HepG2 (cell line): ENCODE data around the gene TOM1L2. TPM values are rescaled to one million over a fixed set of nuclear protein-coding genes. Genes with fewer than 3 reads are reported as not detected.

ENCODE experiments used
- AKAP8 ChIP-seq: sonication (generic); formaldehyde crosslinking; IDR thresholded peaks from 2 replicates; pipeline ENCODE4 v1.5.1; 2020; ENCODE audit warnings: mild to moderate bottlenecking, missing genetic modification reagents
- ASH2L ChIP-seq: fragments of 300-600, 200-600 bp; sonication (generic); IDR thresholded peaks from 2 replicates; pipeline ENCODE4 v1.7.0; 2017; ENCODE audit warnings: low read depth, mild to moderate bottlenecking, moderate library complexity, mixed read lengths, low read length; ENCODE audit not compliant: insufficient read length
- BRD4 ChIP-seq: sonication (generic); formaldehyde crosslinking; IDR thresholded peaks from 2 replicates; pipeline ENCODE4 v1.4.0; 2020; ENCODE audit warnings: missing genetic modification reagents
- DNMT1 ChIP-seq: sonication (generic); formaldehyde crosslinking; IDR thresholded peaks from 2 replicates; pipeline ENCODE4 v1.5.1; 2020; ENCODE audit warnings: mild to moderate bottlenecking, missing genetic modification reagents
- MAF1 ChIP-seq: sonication (generic); formaldehyde crosslinking; IDR thresholded peaks from 2 replicates; pipeline ENCODE4 v1.5.0; 2020; ENCODE audit warnings: missing genetic modification reagents, borderline replicate concordance
- NR1H2 ChIP-seq: sonication (generic); formaldehyde crosslinking; IDR thresholded peaks from 2 replicates; pipeline ENCODE4 v1.8.1; 2022; ENCODE audit warnings: low read depth, missing genetic modification reagents, borderline replicate concordance
- NR2C2 ChIP-seq: sonication (generic); formaldehyde crosslinking; IDR thresholded peaks from 2 replicates; pipeline ENCODE4 v1.4.0; 2020; ENCODE audit warnings: missing genetic modification reagents, mild to moderate bottlenecking, moderate library complexity, borderline replicate concordance
- NR2F2 ChIP-seq: IDR thresholded peaks from 2 replicates; pipeline ENCODE4 v1.6.1; 2012; ENCODE audit warnings: low read depth, inconsistent platforms, borderline replicate concordance
- ONECUT2 ChIP-seq: sonication (generic); formaldehyde crosslinking; IDR thresholded peaks from 2 replicates; pipeline ENCODE4 v1.4.0; 2020; ENCODE audit warnings: missing genetic modification reagents
- REPIN1 ChIP-seq: sonication (generic); formaldehyde crosslinking; IDR thresholded peaks from 2 replicates; pipeline ENCODE4 v1.8.0; 2022; ENCODE audit warnings: missing genetic modification reagents, low read depth, mild to moderate bottlenecking, borderline replicate concordance
- SALL2 ChIP-seq: sonication (generic); formaldehyde crosslinking; IDR thresholded peaks from 2 replicates; pipeline ENCODE4 v1.8.1; 2023; ENCODE audit warnings: mild to moderate bottlenecking, missing genetic modification reagents, inconsistent platforms
- SMYD3 ChIP-seq: sonication (generic); formaldehyde crosslinking; IDR thresholded peaks from 2 replicates; pipeline ENCODE4 v1.8.1; 2023; ENCODE audit warnings: mild to moderate bottlenecking, missing genetic modification reagents
- TCF7L2 ChIP-seq: IDR thresholded peaks from 2 replicates; pipeline ENCODE4 v1.6.1; 2011; ENCODE audit warnings: mild to moderate bottlenecking, low read depth, low read length, moderate library complexity
- XRCC5 ChIP-seq: fragments of 200-400 bp; formaldehyde crosslinking; optimal IDR thresholded peaks from 2 replicates; pipeline ENCODE3; 2017; ENCODE audit warnings: mild to moderate bottlenecking, low read length
- YEATS2 ChIP-seq: sonication (generic); formaldehyde crosslinking; IDR thresholded peaks from 2 replicates; pipeline ENCODE4 v1.4.0; 2020; ENCODE audit warnings: missing genetic modification reagents, borderline replicate concordance
- ZBTB42 ChIP-seq: sonication (generic); formaldehyde crosslinking; IDR thresholded peaks from 2 replicates; pipeline ENCODE4 v1.5.0; 2020; ENCODE audit warnings: mild to moderate bottlenecking, missing genetic modification reagents
- ZFP36 ChIP-seq: fragments of 150-350 bp; IDR thresholded peaks from 2 replicates; pipeline ENCODE4 v1.6.1; 2018; ENCODE audit warnings: borderline replicate concordance, low read length, low read depth; ENCODE audit not compliant: partially characterized antibody
- ZNF451 ChIP-seq: sonication (generic); formaldehyde crosslinking; IDR thresholded peaks from 2 replicates; pipeline ENCODE4 v1.5.0; 2020; ENCODE audit warnings: mild to moderate bottlenecking, missing genetic modification reagents
- ZNF484 ChIP-seq: sonication (generic); formaldehyde crosslinking; IDR thresholded peaks from 2 replicates; pipeline ENCODE4 v1.5.1; 2020; ENCODE audit warnings: mild to moderate bottlenecking, low read depth, missing genetic modification reagents, borderline replicate concordance
- ZNF557 ChIP-seq: sonication (generic); formaldehyde crosslinking; IDR thresholded peaks from 2 replicates; pipeline ENCODE4 v1.4.0; 2020; ENCODE audit warnings: missing genetic modification reagents
- ZNF572 ChIP-seq: sonication (generic); formaldehyde crosslinking; IDR thresholded peaks from 2 replicates; pipeline ENCODE4 v1.5.1; 2020; ENCODE audit warnings: mild to moderate bottlenecking, missing genetic modification reagents
- polyA plus RNA-seq, 8 experiments: library from polyadenylated mRNA; depleted of rRNA in 3 of 8; stranded (reverse) in 7 of 8; unstranded in 1 of 8; fragments of >200 nt; fragmentation: Illumina TruSeq in 4 of 8; extraction: Trizol in 4 of 8; gene quantifications; 2 replicates each; pipeline versions ENCODE4 v1.2.1 to v1.2.3, GENCODE V29; 2011 to 2016; ENCODE audit warnings: low read depth in 4 of 8, missing spikeins in 1 of 8, mixed read lengths in 1 of 8; ENCODE audit not compliant: insufficient read depth in 1 of 8
- total RNA-seq, 5 experiments: library from RNA; depleted of rRNA; stranded (reverse); fragments of >200 nt; fragmentation: Illumina TruSeq; extraction: Trizol; gene quantifications; 2 replicates each; pipeline ENCODE4 v1.2.3, GENCODE V29; 2016; ENCODE audit warnings: low read depth in 1 of 5
- TF ChIP-seq, protein P1 (sequence below): sonication (generic); formaldehyde crosslinking; IDR thresholded peaks from 2 replicates; pipeline ENCODE4 v1.8.1; 2023; ENCODE audit warnings: mild to moderate bottlenecking, inconsistent platforms, moderate library complexity, missing genetic modification reagents, borderline replicate concordance
- TF ChIP-seq, protein P2 (sequence below): IDR thresholded peaks from 2 replicates; pipeline ENCODE4 v1.6.1; 2016; ENCODE audit warnings: control low read depth

Gene TOM1L2
- total and polyA plus RNA-seq, 2 of the 13 experiments (the other 11 are each of a cell fraction or from before 2014, with no cell fraction given): 4.7 to 7.4 TPM

DNA sequence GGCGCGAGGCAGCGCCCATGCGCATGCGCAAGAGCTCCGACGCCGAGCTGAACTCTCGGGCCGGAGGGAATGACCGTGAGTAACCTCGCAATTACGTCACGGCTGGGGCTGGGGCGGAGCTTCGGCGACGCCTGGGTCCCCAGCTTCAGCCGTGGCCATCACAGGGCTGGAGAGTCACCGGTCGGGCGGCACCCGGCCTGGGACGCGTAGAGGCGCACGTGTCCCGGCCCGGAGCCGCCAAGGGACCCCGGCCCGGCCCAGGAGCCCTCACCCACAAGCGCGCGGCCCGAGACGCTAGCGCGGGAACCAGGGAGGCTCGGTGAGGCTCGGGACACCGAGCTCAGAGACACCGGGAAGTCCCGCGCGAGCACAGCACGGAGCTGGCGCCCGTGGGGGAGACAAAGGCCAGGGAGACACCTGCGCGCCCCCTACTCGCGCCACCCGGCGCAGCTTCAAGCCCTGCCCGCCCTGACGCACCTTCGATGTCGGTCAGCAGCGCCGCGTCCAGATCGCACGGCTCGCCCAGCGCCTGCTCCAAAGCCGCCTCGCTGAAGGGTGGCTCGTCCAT lies 135.9 kb downstream of the TOM1L2 start (continued):
- peak; percentile 59; the same call in 1 of the 2 replicates for TF ChIP-seq AKAP8
- peak; percentile 74; the same call in 1 of the 2 replicates for TF ChIP-seq DNMT1
- TF ChIP-seq XRCC5: peak; percentile 48
- TF ChIP-seq ZNF572 (CRISPR knock-in tag): 0 out of 2 replicates have a peak, but pooled peaks have one; percentile 12
- 0 out of 2 replicates have a peak, but pooled peaks have one; percentile 29 for TF ChIP-seq ZNF484 (CRISPR knock-in tag)
- TF ChIP-seq REPIN1 (CRISPR knock-in tag): peak; percentile 48; the same call in 1 of the 2 replicates
- no peak; the same call in none of the 2 replicates for TF ChIP-seq BRD4 (CRISPR knock-in tag)
- 0 out of 2 replicates have a peak, but pooled peaks have one; percentile 6 for TF ChIP-seq ONECUT2 (CRISPR knock-in tag)
- peak; percentile 81 for TF ChIP-seq ZFP36
- peak; percentile 88; the same call in 1 of the 2 replicates for TF ChIP-seq ZBTB42
- TF ChIP-seq SMYD3 (CRISPR knock-in tag): 0 out of 2 replicates have a peak, but pooled peaks have one; percentile 72
- peak; percentile 65 for TF ChIP-seq ASH2L
- TF ChIP-seq, protein P1, sequence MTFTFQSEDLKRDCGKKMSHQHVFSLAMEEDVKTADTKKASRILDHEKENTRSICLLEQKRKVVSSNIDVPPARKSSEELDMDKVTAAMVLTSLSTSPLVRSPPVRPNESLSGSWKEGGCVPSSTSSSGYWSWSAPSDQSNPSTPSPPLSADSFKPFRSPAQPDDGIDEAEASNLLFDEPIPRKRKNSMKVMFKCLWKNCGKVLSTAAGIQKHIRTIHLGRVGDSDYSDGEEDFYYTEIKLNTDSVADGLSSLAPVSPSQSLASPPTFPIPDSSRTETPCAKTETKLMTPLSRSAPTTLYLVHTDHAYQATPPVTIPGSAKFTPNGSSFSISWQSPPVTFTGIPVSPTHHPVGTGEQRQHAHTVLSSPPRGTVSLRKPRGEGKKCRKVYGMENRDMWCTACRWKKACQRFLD (CRISPR knock-in tag): peak; percentile 53; the same call in 1 of the 2 replicates
- no peak for TF ChIP-seq NR2F2
- peak; percentile 69; the same call in 1 of the 2 replicates for TF ChIP-seq MAF1 (CRISPR knock-in tag)
- peak; percentile 56; the same call in 1 of the 2 replicates for TF ChIP-seq SALL2 (CRISPR knock-in tag)
- TF ChIP-seq, protein P2, sequence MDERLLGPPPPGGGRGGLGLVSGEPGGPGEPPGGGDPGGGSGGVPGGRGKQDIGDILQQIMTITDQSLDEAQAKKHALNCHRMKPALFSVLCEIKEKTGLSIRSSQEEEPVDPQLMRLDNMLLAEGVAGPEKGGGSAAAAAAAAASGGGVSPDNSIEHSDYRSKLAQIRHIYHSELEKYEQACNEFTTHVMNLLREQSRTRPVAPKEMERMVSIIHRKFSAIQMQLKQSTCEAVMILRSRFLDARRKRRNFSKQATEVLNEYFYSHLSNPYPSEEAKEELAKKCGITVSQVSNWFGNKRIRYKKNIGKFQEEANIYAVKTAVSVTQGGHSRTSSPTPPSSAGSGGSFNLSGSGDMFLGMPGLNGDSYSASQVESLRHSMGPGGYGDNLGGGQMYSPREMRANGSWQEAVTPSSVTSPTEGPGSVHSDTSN: no peak
- TF ChIP-seq NR2C2 (CRISPR knock-in tag): peak; percentile 69; the same call in 1 of the 2 replicates
- peak; percentile 100 for TF ChIP-seq NR1H2 (CRISPR knock-in tag)
- no peak for TF ChIP-seq TCF7L2
- peak; percentile 82 for TF ChIP-seq ZNF451
- TF ChIP-seq ZNF557 (CRISPR knock-in tag): no peak; the same call in 1 of the 2 replicates
- peak; percentile 54 for TF ChIP-seq YEATS2 (CRISPR knock-in tag)
